K562 (cell line): Measurements from ENCODE around the gene PRXL2A. TPM values are rescaled to one million over a fixed set of nuclear protein-coding genes. Genes with fewer than 3 reads are reported as not detected.

Experiments
- ATF2 ChIP-seq: sonication (generic); formaldehyde crosslinking; IDR thresholded peaks from 2 replicates; pipeline ENCODE4 v1.8.1; 2022; ENCODE audit warnings: missing genetic modification reagents
- CAMTA2 ChIP-seq: fragments of 250-450 bp; sonication (Bioruptor Pico); conservative IDR thresholded peaks from 2 replicates; pipeline ENCODE4 v1.5.1; 2022
- COPS2 ChIP-seq: fragments of 450-650 bp; conservative IDR thresholded peaks from 2 replicates; pipeline ENCODE4 v1.6.1; 2016; ENCODE audit warnings: mild to moderate bottlenecking, moderate library complexity
- CREB3 ChIP-seq: fragments of 450-650 bp; conservative IDR thresholded peaks from 2 replicates; pipeline ENCODE4 v1.6.1; 2016; ENCODE audit warnings: missing genetic modification characterization, low read depth, mild to moderate bottlenecking, missing compliant biosample characterization, moderate library complexity
- DNMT1 ChIP-seq: fragments of 450-650 bp; IDR thresholded peaks from 2 replicates; pipeline ENCODE4 v1.6.1; 2016; ENCODE audit warnings: antibody characterized with exemption, mild to moderate bottlenecking
- ETS2 ChIP-seq: IDR thresholded peaks from 2 replicates; pipeline ENCODE4 v1.6.1; 2016; ENCODE audit warnings: borderline replicate concordance, missing genetic modification characterization, mild to moderate bottlenecking, moderate library complexity, missing compliant biosample characterization; ENCODE audit not compliant: poor library complexity, severe bottlenecking
- ETV6 ChIP-seq, 3 experiments: fragments of 150-350 bp in 1 of 3; sonication (generic) in 1 of 3; formaldehyde crosslinking in 1 of 3; IDR thresholded peaks; 2 replicates each; pipeline versions ENCODE4 v1.6.1 to v1.8.0; 2014 to 2022; ENCODE audit warnings: borderline replicate concordance in 2 of 3, low read depth in 2 of 3, antibody characterized with exemption in 1 of 3, low read length in 1 of 3, mild to moderate bottlenecking in 1 of 3, missing genetic modification reagents in 1 of 3
- GABPA ChIP-seq: fragments of 200-800 bp; sonication (Bioruptor generic); conservative IDR thresholded peaks from 2 replicates; pipeline ENCODE4 v1.6.1; 2016; ENCODE audit warnings: low read depth, missing genetic modification characterization, missing compliant biosample characterization
- HDGF ChIP-seq: fragments of 450-650 bp; IDR thresholded peaks from 2 replicates; pipeline ENCODE4 v1.6.1; 2016
- IFI16 ChIP-seq: fragments of 250-450 bp; sonication (Bioruptor Pico); IDR thresholded peaks from 2 replicates; pipeline ENCODE4 v2.1.2; 2022; ENCODE audit warnings: mild to moderate bottlenecking, inconsistent platforms
- ILK ChIP-seq: fragments of 450-650 bp; IDR thresholded peaks from 2 replicates; pipeline ENCODE4 v1.6.1; 2016; ENCODE audit warnings: missing genetic modification characterization, low read depth, mild to moderate bottlenecking, missing compliant biosample characterization, moderate library complexity, borderline replicate concordance
- MECOM ChIP-seq: fragments of 250-450 bp; sonication (Bioruptor Pico); IDR thresholded peaks from 2 replicates; pipeline ENCODE4 v1.8.0; 2022; ENCODE audit warnings: inconsistent platforms
- NFE2 ChIP-seq: IDR thresholded peaks from 2 replicates; pipeline ENCODE4 v1.6.1; 2014; ENCODE audit warnings: antibody characterized with exemption, low read depth
- PTBP1 ChIP-seq: fragments of 200-400 bp; formaldehyde crosslinking; IDR thresholded peaks from 2 replicates; pipeline ENCODE4 v1.6.1; 2017; ENCODE audit warnings: low read depth, low read length
- RBM39 ChIP-seq: fragments of 200-400 bp; formaldehyde crosslinking; optimal IDR thresholded peaks from 2 replicates; pipeline ENCODE3; 2018; ENCODE audit warnings: low read depth, low read length
- TBP ChIP-seq: optimal IDR thresholded peaks from 2 replicates; pipeline ENCODE3; 2011; ENCODE audit warnings: low read depth, low read length, improper control_type of control experiment
- WHSC1 ChIP-seq: IDR thresholded peaks from one replicate; pipeline ENCODE4 v1.6.1; 2012; ENCODE audit warnings: low read length, control low read depth, inconsistent platforms
- ZNF134 ChIP-seq: fragments of 250-450 bp; sonication (Bioruptor Pico); conservative IDR thresholded peaks from 2 replicates; pipeline ENCODE4 v1.4.0; 2020
- ZNF197 ChIP-seq: fragments of 200-800 bp; sonication (Bioruptor generic); IDR thresholded peaks from 2 replicates; pipeline ENCODE4 v1.6.1; 2016; ENCODE audit warnings: low read depth, missing genetic modification characterization, missing compliant biosample characterization
- ZNF408 ChIP-seq: fragments of 250-450 bp; sonication (Bioruptor Pico); IDR thresholded peaks from 2 replicates; pipeline ENCODE4 v1.4.0; 2020; ENCODE audit warnings: low read depth, mild to moderate bottlenecking, moderate library complexity
- ZNF695 ChIP-seq: fragments of 450-650 bp; formaldehyde crosslinking; IDR thresholded peaks from 2 replicates; pipeline ENCODE4 v1.4.0; 2020; ENCODE audit warnings: mild to moderate bottlenecking, moderate library complexity
- polyA plus RNA-seq, 8 experiments: library from polyadenylated mRNA; depleted of rRNA in 4 of 8; stranded (reverse) in 5 of 8; unstranded in 3 of 8; fragments of >200 nt; fragmentation: Nextera tagmentation in 2 of 8; fragmentation: Illumina TruSeq in 1 of 8; extraction: Ambion mirVana in 2 of 8; extraction: Trizol in 1 of 8; gene quantifications; 2 replicates each; pipeline versions ENCODE4 v1.2.1 to v1.2.3, GENCODE V29; 2011 to 2014; ENCODE audit warnings: inconsistent platforms in 1 of 8, missing spikeins in 1 of 8
- total RNA-seq, 7 experiments: library from RNA; depleted of rRNA in 6 of 7; stranded (reverse); fragments of >200 nt in 6 of 7; fragmentation: Illumina TruSeq in 2 of 7; extraction: Trizol in 2 of 7; gene quantifications; 2 replicates each; pipeline versions ENCODE4 v1.2.1 to v1.2.3, GENCODE V29; 2011 to 2021; ENCODE audit warnings: low replicate concordance in 1 of 7
- TF ChIP-seq, protein P1 (sequence below): fragments of 450-650 bp; IDR thresholded peaks from one replicate; pipeline ENCODE4 v1.6.1; 2018; ENCODE audit warnings: mild to moderate bottlenecking, moderate library complexity; ENCODE audit not compliant: partially characterized antibody
- TF ChIP-seq, protein P2 (sequence below): fragments of 200-400 bp; formaldehyde crosslinking; IDR thresholded peaks from 2 replicates; pipeline ENCODE4 v1.6.1; 2017; ENCODE audit warnings: mild to moderate bottlenecking, low read depth, low read length, moderate library complexity

PRXL2A gene
- total and polyA plus RNA-seq, 9 of the 15 experiments (the other 6 are each of a cell fraction or from before 2014, with no cell fraction given): 0.14 to 1.2 (median 0.75) TPM

- no peak for TF ChIP-seq IFI16 (CRISPR knock-in tag)
- no peak; the same call in 1 of the 2 replicates for TF ChIP-seq GABPA (tag)
- TF ChIP-seq, protein P1, sequence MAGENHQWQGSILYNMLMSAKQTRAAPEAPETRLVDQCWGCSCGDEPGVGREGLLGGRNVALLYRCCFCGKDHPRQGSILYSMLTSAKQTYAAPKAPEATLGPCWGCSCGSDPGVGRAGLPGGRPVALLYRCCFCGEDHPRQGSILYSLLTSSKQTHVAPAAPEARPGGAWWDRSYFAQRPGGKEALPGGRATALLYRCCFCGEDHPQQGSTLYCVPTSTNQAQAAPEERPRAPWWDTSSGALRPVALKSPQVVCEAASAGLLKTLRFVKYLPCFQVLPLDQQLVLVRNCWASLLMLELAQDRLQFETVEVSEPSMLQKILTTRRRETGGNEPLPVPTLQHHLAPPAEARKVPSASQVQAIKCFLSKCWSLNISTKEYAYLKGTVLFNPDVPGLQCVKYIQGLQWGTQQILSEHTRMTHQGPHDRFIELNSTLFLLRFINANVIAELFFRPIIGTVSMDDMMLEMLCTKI: no peak
- TF ChIP-seq ETV6 (IDR thresholded peaks at IDR 0.05; ENCODE audit: borderline replicate concordance in 1 of 2, low read depth in 2 of 2, low read length in 1 of 2): 0 out of 4 replicates have a peak, but pooled peaks of 1 of the 2 experiments have one; percentile 36
- TF ChIP-seq ETV6 (CRISPR knock-in tag; IDR thresholded peaks at IDR 0.05; ENCODE audit: borderline replicate concordance): no peak
- no peak for TF ChIP-seq PTBP1
- TF ChIP-seq ZNF134 (CRISPR knock-in tag): 0 out of 2 replicates have a peak, but pooled peaks have one; percentile 27
- no peak for TF ChIP-seq CREB3
- no peak for TF ChIP-seq COPS2
- no peak for TF ChIP-seq MECOM
- 0 out of 2 replicates have a peak, but pooled peaks have one; percentile 31 for TF ChIP-seq HDGF
- TF ChIP-seq ATF2 (CRISPR knock-in tag): no peak
- no peak for TF ChIP-seq ETS2 (tag)
- no peak for TF ChIP-seq RBM39
- no peak for TF ChIP-seq DNMT1
- TF ChIP-seq, protein P2, sequence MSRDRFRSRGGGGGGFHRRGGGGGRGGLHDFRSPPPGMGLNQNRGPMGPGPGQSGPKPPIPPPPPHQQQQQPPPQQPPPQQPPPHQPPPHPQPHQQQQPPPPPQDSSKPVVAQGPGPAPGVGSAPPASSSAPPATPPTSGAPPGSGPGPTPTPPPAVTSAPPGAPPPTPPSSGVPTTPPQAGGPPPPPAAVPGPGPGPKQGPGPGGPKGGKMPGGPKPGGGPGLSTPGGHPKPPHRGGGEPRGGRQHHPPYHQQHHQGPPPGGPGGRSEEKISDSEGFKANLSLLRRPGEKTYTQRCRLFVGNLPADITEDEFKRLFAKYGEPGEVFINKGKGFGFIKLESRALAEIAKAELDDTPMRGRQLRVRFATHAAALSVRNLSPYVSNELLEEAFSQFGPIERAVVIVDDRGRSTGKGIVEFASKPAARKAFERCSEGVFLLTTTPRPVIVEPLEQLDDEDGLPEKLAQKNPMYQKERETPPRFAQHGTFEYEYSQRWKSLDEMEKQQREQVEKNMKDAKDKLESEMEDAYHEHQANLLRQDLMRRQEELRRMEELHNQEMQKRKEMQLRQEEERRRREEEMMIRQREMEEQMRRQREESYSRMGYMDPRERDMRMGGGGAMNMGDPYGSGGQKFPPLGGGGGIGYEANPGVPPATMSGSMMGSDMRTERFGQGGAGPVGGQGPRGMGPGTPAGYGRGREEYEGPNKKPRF: no peak
- no peak for TF ChIP-seq ZNF197
- peak; percentile 66 for TF ChIP-seq TBP
- TF ChIP-seq ILK (tag): no peak
- no peak for TF ChIP-seq CAMTA2 (CRISPR knock-in tag)
- no peak for TF ChIP-seq WHSC1
- no peak for TF ChIP-seq ZNF408
- no peak for TF ChIP-seq NFE2
- TF ChIP-seq ZNF695 (CRISPR knock-in tag): no peak
Measured at GRCh38 chr10:80459047-80459865, 50.9 kb downstream of the PRXL2A start (continued).
